ENCODE data around the gene CYP8B1. TPM values are rescaled to one million over a fixed set of nuclear protein-coding genes. Genes with fewer than 3 reads are reported as not detected.

The CYP8B1 gene
- total and polyA plus RNA-seq, 9 of the 15 experiments (the other 6 are each of a cell fraction or from before 2014, with no cell fraction given) = 0.04 TPM; not detected in 8

DNA sequence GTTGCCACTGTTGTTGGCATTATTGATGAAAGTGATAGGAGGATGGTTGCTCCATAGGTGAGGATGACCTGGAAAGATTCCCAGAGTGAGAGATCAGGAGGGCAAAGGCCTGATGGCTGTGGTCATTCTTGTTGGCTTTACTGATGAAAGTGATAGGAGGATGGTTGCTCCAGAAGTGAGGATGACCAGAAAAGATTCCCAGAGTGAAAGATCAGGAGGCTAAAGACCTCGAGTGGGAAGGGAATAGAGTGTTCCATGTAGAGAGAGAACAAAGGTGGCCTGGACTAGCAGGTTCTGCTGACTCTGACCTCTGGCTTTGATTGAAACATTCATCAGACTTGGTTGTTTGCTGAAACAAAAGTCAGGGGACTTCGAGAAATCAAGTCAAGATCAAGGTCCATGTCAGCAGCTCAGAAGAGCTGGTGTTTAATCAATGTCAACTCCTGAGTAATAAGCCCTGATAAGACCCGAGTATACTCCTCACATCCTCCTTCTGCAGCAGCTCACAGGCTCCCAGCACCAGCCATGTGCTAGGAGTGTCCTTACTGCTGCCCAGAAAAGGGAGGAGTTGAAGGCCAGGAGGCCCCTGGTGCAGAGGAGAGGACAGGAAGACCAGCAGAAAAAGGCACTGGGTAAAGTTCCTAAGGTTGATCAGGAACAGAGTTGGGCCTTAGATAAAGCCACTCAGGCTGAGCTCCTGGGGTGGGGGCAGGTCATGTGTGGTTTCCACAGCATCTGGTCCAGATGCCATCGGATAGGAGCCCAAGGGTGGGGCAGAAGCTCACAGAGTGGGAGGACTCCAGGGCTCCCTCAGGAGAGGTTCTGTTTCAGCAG, 19.9 kb downstream of the CYP8B1 start (continued):
- TF ChIP-seq, protein P1, sequence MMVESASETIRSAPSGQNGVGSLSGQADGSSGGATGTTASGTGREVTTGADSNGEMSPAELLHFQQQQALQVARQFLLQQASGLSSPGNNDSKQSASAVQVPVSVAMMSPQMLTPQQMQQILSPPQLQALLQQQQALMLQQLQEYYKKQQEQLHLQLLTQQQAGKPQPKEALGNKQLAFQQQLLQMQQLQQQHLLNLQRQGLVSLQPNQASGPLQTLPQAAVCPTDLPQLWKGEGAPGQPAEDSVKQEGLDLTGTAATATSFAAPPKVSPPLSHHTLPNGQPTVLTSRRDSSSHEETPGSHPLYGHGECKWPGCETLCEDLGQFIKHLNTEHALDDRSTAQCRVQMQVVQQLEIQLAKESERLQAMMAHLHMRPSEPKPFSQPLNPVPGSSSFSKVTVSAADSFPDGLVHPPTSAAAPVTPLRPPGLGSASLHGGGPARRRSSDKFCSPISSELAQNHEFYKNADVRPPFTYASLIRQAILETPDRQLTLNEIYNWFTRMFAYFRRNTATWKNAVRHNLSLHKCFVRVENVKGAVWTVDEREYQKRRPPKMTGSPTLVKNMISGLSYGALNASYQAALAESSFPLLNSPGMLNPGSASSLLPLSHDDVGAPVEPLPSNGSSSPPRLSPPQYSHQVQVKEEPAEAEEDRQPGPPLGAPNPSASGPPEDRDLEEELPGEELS (CRISPR knock-in tag; IDR thresholded peaks at IDR 0.05; ENCODE audit: borderline replicate concordance) = no peak
- TF ChIP-seq, protein P2, sequence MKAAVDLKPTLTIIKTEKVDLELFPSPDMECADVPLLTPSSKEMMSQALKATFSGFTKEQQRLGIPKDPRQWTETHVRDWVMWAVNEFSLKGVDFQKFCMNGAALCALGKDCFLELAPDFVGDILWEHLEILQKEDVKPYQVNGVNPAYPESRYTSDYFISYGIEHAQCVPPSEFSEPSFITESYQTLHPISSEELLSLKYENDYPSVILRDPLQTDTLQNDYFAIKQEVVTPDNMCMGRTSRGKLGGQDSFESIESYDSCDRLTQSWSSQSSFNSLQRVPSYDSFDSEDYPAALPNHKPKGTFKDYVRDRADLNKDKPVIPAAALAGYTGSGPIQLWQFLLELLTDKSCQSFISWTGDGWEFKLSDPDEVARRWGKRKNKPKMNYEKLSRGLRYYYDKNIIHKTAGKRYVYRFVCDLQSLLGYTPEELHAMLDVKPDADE (conservative IDR thresholded peaks at IDR 0.05; ENCODE audit: control insufficient read depth, low read depth, low read length) = no peak
- TF ChIP-seq ESRRA (IDR thresholded peaks at IDR 0.05; ENCODE audit: borderline replicate concordance, low read depth) = no peak
- no peak for TF ChIP-seq ZNF79 (CRISPR knock-in tag; IDR thresholded peaks at IDR 0.05; ENCODE audit: low read depth)
- no peak for TF ChIP-seq ZBED1 (IDR thresholded peaks at IDR 0.05)
- TF ChIP-seq ZFPM2 (CRISPR knock-in tag; IDR thresholded peaks at IDR 0.05) = no peak
- TF ChIP-seq NR2C2 (CRISPR knock-in tag; IDR thresholded peaks at IDR 0.05) = no peak
- no peak for TF ChIP-seq NR2C2 (tag; IDR thresholded peaks at IDR 0.05)
- no peak for TF ChIP-seq ZNF121 (CRISPR knock-in tag; conservative IDR thresholded peaks at IDR 0.05)
- peak; percentile 78 for TF ChIP-seq CBFA2T3 (IDR thresholded peaks at IDR 0.05)
- TF ChIP-seq ZNF12 (CRISPR knock-in tag; IDR thresholded peaks at IDR 0.05) = no peak
- TF ChIP-seq MTA1 (IDR thresholded peaks at IDR 0.05; ENCODE audit: borderline replicate concordance) = no peak
- TF ChIP-seq, protein P3, sequence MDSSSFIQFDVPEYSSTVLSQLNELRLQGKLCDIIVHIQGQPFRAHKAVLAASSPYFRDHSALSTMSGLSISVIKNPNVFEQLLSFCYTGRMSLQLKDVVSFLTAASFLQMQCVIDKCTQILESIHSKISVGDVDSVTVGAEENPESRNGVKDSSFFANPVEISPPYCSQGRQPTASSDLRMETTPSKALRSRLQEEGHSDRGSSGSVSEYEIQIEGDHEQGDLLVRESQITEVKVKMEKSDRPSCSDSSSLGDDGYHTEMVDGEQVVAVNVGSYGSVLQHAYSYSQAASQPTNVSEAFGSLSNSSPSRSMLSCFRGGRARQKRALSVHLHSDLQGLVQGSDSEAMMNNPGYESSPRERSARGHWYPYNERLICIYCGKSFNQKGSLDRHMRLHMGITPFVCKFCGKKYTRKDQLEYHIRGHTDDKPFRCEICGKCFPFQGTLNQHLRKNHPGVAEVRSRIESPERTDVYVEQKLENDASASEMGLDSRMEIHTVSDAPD (CRISPR knock-in tag; IDR thresholded peaks at IDR 0.05) = no peak
- TF ChIP-seq, protein P4, sequence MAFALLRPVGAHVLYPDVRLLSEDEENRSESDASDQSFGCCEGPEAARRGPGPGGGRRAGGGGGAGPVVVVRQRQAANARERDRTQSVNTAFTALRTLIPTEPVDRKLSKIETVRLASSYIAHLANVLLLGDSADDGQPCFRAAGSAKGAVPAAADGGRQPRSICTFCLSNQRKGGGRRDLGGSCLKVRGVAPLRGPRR (CRISPR knock-in tag; IDR thresholded peaks at IDR 0.05) = no peak
- TF ChIP-seq, protein P5, sequence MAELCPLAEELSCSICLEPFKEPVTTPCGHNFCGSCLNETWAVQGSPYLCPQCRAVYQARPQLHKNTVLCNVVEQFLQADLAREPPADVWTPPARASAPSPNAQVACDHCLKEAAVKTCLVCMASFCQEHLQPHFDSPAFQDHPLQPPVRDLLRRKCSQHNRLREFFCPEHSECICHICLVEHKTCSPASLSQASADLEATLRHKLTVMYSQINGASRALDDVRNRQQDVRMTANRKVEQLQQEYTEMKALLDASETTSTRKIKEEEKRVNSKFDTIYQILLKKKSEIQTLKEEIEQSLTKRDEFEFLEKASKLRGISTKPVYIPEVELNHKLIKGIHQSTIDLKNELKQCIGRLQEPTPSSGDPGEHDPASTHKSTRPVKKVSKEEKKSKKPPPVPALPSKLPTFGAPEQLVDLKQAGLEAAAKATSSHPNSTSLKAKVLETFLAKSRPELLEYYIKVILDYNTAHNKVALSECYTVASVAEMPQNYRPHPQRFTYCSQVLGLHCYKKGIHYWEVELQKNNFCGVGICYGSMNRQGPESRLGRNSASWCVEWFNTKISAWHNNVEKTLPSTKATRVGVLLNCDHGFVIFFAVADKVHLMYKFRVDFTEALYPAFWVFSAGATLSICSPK (IDR thresholded peaks at IDR 0.05; ENCODE audit: borderline replicate concordance) = no peak
- no peak for TF ChIP-seq KLF16 (IDR thresholded peaks at IDR 0.05)
- TF ChIP-seq SAFB2 (IDR thresholded peaks at IDR 0.05; ENCODE audit: borderline replicate concordance, low read depth, low read length, severe bottlenecking) = no peak
- peak; percentile 88 for TF ChIP-seq ZNF766 (CRISPR knock-in tag; conservative IDR thresholded peaks at IDR 0.05)
- TF ChIP-seq POLR2G (IDR thresholded peaks at IDR 0.05; ENCODE audit: low read depth, low read length) = no peak
- TF ChIP-seq CREB1 (IDR thresholded peaks at IDR 0.05) = no peak
- no peak for TF ChIP-seq CREB1 (CRISPR knock-in tag; IDR thresholded peaks at IDR 0.05)
- no peak for TF ChIP-seq SRF (CRISPR knock-in tag; IDR thresholded peaks at IDR 0.05)
- TF ChIP-seq HNRNPL (IDR thresholded peaks at IDR 0.05; ENCODE audit: low read depth, low read length) = no peak

All from K562 (cell line).